AG20443 (cell line): ENCODE data around the gene AIF1.
"Not testable (repeated sequence)": the region's sequence is repeated elsewhere in the genome, so short reads cannot be mapped to it uniquely, and the experiment has no call there.

ENCODE experiments used
- DNase-seq: peaks from one replicate; pipeline ENCODE4 v3.0.0; 2012; ENCODE audit warnings: low spot score, mixed read lengths

AIF1 gene

DNA sequence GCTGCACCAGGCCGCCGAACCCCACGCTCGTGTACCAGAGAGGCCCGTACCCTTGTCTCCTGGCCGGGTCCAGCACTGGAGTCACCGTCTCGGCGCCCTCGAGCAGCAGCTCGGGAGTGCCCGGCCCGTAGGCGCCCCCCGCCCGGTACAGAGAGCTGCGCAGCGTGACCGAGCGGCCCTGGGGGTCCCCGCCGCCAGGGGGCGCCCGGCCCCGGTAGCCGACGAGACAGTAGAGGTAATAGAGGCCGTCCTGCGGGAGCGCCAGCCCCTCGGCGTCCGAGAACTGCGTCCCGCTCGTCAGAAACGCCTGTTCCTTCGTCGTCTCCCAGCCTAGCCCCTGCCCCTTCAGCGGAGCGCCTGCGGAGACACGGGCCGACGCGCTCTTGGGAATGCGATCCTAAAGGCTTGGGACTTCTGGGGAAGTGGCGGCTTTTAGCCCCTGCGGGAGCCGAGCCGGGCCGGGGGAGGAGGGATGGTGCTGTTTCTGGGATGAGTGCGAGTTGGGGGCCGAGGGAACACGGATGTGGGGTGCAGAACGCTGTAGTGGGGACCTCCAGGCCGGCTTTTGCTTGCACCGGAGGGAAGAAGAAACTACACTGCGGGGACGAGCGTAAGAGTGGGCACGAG lies 34.1 kb upstream of the AIF1 start:
- peak; percentile 96 for DNase-seq

GRCh38 chr6:31581434-31582229 lies 33.4 kb upstream of the AIF1 start:
- DNase-seq = no peak

GRCh38 chr6:31582230-31582643 lies 32.8 kb upstream of the AIF1 start, which contains the start of gene LTB:
Gene LTB (minus strand): TSS chr6:31582424. CDS start chr6:31582417, 7 bp downstream.
- no peak for DNase-seq

GRCh38 chr6:31585491-31585890 lies 29.5 kb upstream of the AIF1 start:
- no peak for DNase-seq

DNA sequence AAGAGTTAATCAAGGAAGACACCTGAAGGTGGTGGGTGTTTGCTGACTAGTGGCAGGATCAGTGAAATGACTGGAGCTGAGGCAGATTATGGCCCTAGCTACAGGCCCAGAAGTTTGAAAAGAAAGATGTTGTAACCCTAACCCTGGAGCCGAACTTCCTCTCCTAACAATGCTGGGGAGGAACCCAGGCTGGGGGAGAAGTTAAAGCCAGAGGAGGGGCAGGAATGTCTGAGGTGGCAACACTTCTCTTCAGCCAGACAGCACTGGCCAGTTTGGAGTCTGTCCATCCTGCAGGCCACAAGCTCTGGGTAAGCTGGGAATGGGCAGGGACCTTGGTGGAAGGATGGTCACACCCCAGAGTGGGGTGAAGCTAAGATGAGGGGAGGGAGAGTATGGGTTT lies 29.0 kb upstream of the AIF1 start, which contains the start of gene LST1:
TSS of gene LST1 (plus strand) at position 270 of the 400 bp plus-strand sequence. CDS start 1,023 bp downstream, outside the sequence.
- DNase-seq = no peak

- DNase-seq = no peak
These were observed 28.3 kb upstream of the AIF1 start for GRCh38 chr6:31586599-31587281.

- DNase-seq = no peak
These were observed 26.9 kb upstream of the AIF1 start for GRCh38 chr6:31587791-31588777.

GRCh38 chr6:31588871-31589650 lies 26.0 kb upstream of the AIF1 start:
- DNase-seq = no peak

- not testable (repeated sequence) for DNase-seq
These were observed 24.3 kb upstream of the AIF1 start for GRCh38 chr6:31590691-31591090.

GRCh38 chr6:31592396-31592771 lies 22.6 kb upstream of the AIF1 start:
- DNase-seq = no peak

- DNase-seq = no peak
These were observed 18.0 kb upstream of the AIF1 start for GRCh38 chr6:31597006-31597405.

- DNase-seq = no peak
These were observed 7.7 kb upstream of the AIF1 start for GRCh38 chr6:31607317-31607716.

DNA sequence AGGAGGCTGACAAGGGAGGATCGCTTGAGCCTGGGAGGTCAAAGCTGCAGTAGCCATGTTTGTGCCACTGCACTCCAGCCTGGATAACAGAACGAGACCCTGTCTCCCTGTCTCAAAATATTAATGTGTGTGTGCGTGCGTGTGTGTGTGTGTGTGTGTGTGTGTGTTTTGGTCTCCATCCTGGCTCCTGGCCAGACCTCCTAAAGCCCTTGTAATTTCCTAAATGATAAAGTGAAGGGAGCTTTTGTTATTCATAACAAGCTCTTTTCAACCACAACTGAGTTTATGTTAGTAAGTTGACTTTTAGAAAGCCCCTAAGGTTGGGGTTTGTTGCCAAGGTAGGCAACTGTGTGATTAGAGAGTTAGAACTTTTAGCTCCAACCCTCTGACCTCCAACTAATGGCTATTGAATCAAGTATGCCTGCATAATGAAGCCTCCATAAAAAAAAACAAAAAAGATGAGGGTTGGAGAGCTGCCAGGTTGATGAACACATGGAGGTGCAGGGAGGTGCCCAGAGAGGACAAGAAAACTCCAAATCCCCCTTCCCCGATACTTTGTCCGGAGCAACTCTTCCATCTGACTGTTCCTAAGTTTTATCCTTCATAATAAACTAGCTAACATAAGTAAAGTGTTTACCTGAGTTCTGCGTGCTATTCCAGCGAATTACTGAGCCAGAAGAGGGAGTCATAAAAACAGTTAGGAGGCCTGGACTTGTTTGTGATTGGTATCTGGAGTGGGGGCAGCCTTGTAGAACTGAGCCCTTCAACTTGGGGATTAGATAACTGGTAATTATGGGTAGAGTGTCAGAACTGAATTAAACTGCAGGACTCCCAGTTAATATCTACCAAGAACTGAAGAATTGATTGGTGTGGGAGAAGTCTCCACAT lies 5.3 kb upstream of the AIF1 start:
- DNase-seq = no peak

- DNase-seq = peak; percentile 34
These were observed 4.1 kb upstream of the AIF1 start for GRCh38 chr6:31610968-31611367.

DNA sequence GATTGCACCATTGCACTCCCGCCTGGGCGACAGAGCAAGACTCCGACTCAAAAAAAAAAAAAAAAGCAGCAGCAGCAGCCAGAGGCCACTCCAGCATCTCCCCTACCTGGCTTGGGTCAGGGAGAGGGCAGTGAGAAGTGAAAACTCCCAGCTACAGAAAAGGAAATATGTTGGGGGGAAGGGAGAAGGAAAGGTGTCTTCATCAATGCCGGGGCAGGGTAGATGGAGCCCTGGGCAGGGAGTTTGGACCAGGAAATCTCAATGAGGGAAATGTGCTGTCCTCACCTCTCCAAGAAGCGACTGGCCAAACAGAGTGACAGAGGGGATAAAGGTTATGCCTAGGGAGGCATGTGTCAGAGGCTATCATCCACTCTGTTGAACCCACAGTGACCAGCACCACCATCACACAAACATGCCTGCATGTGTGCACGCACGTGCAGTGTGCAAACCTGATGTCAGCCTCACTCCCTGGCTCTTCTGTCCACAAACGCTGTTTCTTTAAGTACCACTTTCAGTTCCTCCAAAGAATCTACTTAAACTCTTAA lies 887 bp upstream of the AIF1 start:
- no peak for DNase-seq

- DNase-seq = no peak
These were observed 714 bp downstream of the AIF1 start for GRCh38 chr6:31615748-31616147.

DNA sequence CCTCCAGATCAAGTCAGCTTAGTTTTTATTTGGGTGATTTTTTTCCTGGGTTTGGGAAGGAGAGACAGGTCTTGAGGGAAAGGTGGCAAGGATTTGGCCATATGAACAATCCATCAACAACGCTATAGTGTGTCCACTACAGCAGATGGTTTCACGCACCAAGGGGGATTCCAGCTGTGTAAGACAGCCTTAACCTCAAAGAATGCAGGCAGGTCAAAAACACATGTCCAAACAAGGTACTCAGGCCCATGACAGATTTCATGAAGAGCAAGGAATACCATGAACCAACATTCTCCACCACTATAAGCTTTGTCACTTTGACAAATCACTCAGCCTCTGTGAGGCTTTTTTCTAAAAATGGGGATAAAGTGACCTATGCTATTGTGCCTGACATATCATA lies 2.0 kb downstream of the AIF1 start:
- no peak for DNase-seq

DNA sequence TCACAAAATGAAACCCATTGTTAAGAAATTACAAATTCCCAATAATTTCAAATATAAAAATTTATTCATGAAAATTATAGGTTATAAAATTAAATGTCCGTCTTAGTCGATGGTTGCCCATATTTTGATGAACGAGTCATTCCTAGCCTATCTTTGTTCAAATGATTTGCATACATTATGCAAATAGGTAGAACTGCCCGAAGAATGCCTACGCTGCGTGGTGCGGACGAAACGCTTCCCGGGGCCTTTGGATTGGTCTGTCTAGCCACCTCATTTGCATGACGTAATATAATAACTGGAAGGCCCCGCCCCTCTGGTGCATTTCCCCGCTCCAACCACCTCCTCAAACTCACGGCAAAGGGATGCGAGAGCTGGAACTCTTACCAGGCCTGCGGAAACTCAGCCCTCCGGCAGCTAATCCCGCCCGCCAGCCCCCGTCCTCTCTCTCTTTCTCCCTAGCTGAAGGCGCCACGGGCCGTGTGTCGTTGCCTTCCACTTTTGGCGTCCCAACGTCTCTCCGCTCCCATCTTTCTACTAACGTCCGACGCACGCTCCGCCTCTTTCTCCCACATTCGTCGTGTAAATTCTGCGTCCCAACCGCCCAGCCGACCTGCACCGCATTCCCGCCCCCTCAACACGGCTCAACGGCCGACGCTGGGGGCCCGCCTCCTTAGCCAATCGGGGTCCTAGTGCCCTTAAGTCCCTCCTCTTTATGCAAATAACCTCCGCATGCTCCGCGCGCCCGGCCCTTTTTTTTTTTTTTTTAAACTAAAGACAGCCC lies 5.0 kb downstream of the AIF1 start:
- DNase-seq = peak; percentile 96
